Measurements from ENCODE around the gene ARID5B. TPM values are rescaled to one million over a fixed set of nuclear protein-coding genes. Genes with fewer than 3 reads are reported as not detected.

Gene ARID5B
- total RNA-seq, 1 donor from 2014 or later = 36.9 TPM

DNA sequence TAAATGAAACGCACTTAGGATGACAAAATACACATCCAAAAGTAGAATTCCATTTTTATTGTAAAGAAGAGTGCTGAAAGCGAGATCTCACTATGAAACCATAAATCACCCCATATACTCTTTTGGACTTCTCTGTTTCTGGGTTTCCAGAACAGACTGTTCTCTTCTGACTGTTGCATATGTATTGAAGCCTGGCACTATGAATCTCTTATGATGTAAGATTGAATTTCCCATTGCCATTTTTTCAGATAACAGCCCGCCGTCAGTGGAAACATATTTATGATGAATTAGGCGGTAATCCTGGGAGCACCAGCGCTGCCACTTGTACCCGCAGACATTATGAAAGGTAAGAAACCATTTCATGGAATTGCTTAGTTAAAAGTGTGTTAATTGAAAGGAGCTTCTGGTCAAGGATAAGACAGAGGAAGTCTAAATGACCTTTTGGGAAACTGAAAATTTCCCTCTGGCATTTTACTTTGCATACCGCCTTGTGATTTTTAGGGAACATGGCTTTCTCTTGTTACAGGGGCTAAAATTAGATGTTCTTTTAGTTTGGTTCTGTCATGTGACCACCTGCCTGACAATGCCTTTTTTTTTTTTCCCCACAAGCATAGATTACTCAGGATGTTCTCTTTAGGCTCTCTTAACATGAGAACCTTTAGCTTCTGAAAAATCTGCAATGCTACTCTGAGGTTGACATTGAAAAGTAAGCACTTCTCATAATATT lies 168.1 kb downstream of the ARID5B start:
- Mint-ChIP-seq H3K36me3 (peaks cover 52% of the 10 kb centered on the region), H3K27me3 (no peaks in the 10 kb centered on the region), H3K27ac (peak overlapping the region; percentile 47), H3K4me3 (no peak overlapping the region), H3K4me1 (ENCODE audit: unreplicated experiment) (peaks cover 22% of the 10 kb centered on the region), H3K9me3 (no peaks in the 10 kb centered on the region)
- no peak for DNase-seq (ENCODE audit: extremely low spot score, unreplicated experiment)
- TF ChIP-seq, protein P1, sequence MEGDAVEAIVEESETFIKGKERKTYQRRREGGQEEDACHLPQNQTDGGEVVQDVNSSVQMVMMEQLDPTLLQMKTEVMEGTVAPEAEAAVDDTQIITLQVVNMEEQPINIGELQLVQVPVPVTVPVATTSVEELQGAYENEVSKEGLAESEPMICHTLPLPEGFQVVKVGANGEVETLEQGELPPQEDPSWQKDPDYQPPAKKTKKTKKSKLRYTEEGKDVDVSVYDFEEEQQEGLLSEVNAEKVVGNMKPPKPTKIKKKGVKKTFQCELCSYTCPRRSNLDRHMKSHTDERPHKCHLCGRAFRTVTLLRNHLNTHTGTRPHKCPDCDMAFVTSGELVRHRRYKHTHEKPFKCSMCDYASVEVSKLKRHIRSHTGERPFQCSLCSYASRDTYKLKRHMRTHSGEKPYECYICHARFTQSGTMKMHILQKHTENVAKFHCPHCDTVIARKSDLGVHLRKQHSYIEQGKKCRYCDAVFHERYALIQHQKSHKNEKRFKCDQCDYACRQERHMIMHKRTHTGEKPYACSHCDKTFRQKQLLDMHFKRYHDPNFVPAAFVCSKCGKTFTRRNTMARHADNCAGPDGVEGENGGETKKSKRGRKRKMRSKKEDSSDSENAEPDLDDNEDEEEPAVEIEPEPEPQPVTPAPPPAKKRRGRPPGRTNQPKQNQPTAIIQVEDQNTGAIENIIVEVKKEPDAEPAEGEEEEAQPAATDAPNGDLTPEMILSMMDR (conservative IDR thresholded peaks at IDR 0.05) = no peak

DNA sequence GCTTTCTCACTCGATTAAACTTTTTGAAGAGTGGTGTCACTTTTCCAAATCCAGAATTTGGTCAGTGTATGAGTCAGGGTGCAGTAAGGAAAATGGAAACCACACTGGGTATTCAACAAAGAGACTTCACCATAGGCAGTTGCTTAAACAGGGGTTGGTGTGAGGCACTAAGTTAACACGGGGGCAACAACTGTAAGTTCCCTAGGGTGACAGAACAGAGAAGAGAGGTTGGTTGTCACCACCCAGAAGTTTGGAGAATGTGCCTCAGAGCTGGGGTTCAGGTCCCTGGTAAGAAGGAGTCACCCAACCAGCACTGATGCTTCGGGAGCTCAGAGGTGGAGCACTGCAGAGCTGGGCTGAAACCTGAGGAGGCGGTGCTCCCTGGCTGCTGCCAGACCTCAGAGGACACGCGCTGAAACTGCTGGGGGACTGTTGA lies 170.4 kb downstream of the ARID5B start:
- Mint-ChIP-seq H3K36me3 (peaks cover 50% of the 10 kb centered on the region), H3K27me3 (no peaks in the 10 kb centered on the region), H3K27ac (no peak overlapping the region), H3K4me3 (no peak overlapping the region), H3K9me3 (no peaks in the 10 kb centered on the region), H3K4me1 (ENCODE audit: unreplicated experiment) (peaks cover 33% of the 10 kb centered on the region)
- TF ChIP-seq, protein P1 (conservative IDR thresholded peaks at IDR 0.05) = no peak
- no peak for DNase-seq (ENCODE audit: extremely low spot score, unreplicated experiment)

DNA sequence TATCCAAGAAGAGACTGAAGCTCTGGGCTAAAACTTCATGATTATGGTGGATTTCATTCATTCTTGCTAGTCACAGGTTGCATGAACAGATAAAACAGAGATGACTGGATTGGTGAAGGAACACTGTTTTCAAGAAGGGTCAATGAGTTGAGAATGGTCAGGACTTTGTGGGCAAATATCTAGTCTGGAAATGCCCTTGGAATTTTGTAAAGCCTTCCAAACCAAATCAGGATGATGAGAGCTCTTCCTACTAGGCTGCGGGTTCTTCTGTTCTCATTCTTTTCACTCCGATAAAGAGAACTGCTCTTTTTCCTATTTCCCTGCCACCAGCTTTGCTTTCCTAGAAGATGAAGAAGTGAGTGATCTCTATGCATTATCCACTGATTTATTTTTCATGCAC lies 171.4 kb downstream of the ARID5B start:
- H3K36me3 Mint-ChIP-seq = peaks cover 51% of the 10 kb centered on the region
- TF ChIP-seq, protein P1 (conservative IDR thresholded peaks at IDR 0.05) = no peak
- peaks cover 42% of the 10 kb centered on the region for H3K4me1 Mint-ChIP-seq (ENCODE audit: unreplicated experiment)
- no peak for DNase-seq (ENCODE audit: extremely low spot score, unreplicated experiment)
- no peaks in the 10 kb centered on the region for H3K9me3 Mint-ChIP-seq
- peak overlapping the region; percentile 24 for H3K27ac Mint-ChIP-seq
- no peak overlapping the region for H3K4me3 Mint-ChIP-seq
- no peaks in the 10 kb centered on the region for H3K27me3 Mint-ChIP-seq

- Mint-ChIP-seq H3K4me3 (no peak overlapping the region), H3K9me3 (no peaks in the 10 kb centered on the region), H3K27me3 (no peaks in the 10 kb centered on the region), H3K27ac (peak overlapping the region; percentile 24), H3K36me3 (peaks cover 51% of the 10 kb centered on the region), H3K4me1 (ENCODE audit: unreplicated experiment) (peaks cover 39% of the 10 kb centered on the region)
- TF ChIP-seq, protein P1 (conservative IDR thresholded peaks at IDR 0.05) = no peak
- no peak for DNase-seq (ENCODE audit: extremely low spot score, unreplicated experiment)
These were observed 171.9 kb downstream of the ARID5B start for GRCh38 chr10:62073429-62073828.

DNA sequence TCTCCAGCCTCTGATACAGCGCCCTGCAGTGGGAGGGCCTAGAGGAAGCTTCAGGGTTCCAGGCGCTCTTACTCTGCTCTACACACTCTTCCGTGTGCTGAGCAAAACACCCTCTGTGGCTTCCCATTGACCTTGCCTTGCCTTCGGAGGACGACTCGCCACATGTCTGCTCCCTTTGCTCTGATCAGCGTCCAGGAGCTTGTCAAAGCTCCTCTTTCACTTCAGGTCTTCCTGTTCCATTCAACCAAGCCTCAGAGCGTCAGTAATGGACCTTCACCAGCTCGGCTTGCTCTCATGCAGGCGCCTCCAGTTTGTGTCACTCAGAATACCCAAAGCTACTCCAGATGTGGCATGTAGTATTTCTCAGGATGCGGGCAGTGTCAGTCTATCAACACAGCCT lies 173.9 kb downstream of the ARID5B start:
- no peak for DNase-seq (ENCODE audit: extremely low spot score, unreplicated experiment)
- peaks cover 35% of the 10 kb centered on the region for H3K4me1 Mint-ChIP-seq (ENCODE audit: unreplicated experiment)
- TF ChIP-seq, protein P1 (conservative IDR thresholded peaks at IDR 0.05) = no peak
- H3K27me3 Mint-ChIP-seq = no peaks in the 10 kb centered on the region
- H3K27ac Mint-ChIP-seq = peak overlapping the region; percentile 36
- peaks cover 42% of the 10 kb centered on the region for H3K36me3 Mint-ChIP-seq
- H3K9me3 Mint-ChIP-seq = no peaks in the 10 kb centered on the region
- no peak overlapping the region for H3K4me3 Mint-ChIP-seq
